Measurements from ENCODE around the gene CILP2. TPM values are rescaled to one million over a fixed set of nuclear protein-coding genes. Genes with fewer than 3 reads are reported as not detected.

CILP2 gene
- total and polyA plus RNA-seq, 2 experiments from 2014 or later, result 4.0 to 21.6 TPM

GRCh38 chr19:19543101-19543500 is 5.0 kb downstream of the CILP2 start (continued):
- no peak for TF ChIP-seq ZNF462 (CRISPR knock-in tag; IDR thresholded peaks at IDR 0.05)
- TF ChIP-seq CTCF (conservative IDR thresholded peaks at IDR 0.05; ENCODE audit: low read depth in 2 of 2), result no peak
- TF ChIP-seq EZH2 (IDR thresholded peaks at IDR 0.05; ENCODE audit: low read depth, unreplicated experiment), result no peak

GRCh38 chr19:19543640-19544039 is 5.6 kb downstream of the CILP2 start:
- no peaks in the 10 kb centered on the region for H3K79me2 ChIP-seq (replicated peaks; ENCODE audit: insufficient read depth)
- Mint-ChIP-seq H3K27me3 (ENCODE audit: insufficient read depth, low read depth, poor library complexity) (peaks cover 14% of the 10 kb centered on the region), H3K4me1 (peaks cover 6% of the 10 kb centered on the region), H3K27ac (no peak overlapping the region), H3K36me3 (ENCODE audit: low read depth) (no peaks in the 10 kb centered on the region; the same call in 2 of the 3 replicates), H3K4me3 (no peak overlapping the region), H3K9me3 (no peaks in the 10 kb centered on the region; the same call in 2 of the 3 replicates)
- DNase-seq (ENCODE audit: low spot score) (no peak), ATAC-seq (no peak)
- H3K4me3 ChIP-seq, result no peak overlapping the region
- H3K36me3 ChIP-seq (ENCODE audit: insufficient read depth), result no peaks in the 10 kb centered on the region
- peaks cover 3% of the 10 kb centered on the region; the same call in 1 of the 2 replicates for H3K4me1 ChIP-seq (ENCODE audit: insufficient read depth)
- no peaks in the 10 kb centered on the region for H3K9me2 ChIP-seq (ENCODE audit: insufficient read depth)
- H3K27ac ChIP-seq (ENCODE audit: low read depth), result no peak overlapping the region
- no peak overlapping the region for H2AFZ ChIP-seq
- 0 out of 2 replicates have a peak, but pooled peaks cover 4% of the 10 kb centered on the region for H4K20me1 ChIP-seq (replicated peaks; ENCODE audit: insufficient read depth)
- TF ChIP-seq POLR2AphosphoS5 (IDR thresholded peaks at IDR 0.05; ENCODE audit: low read depth), result no peak
- no peak for TF ChIP-seq JUNB (IDR thresholded peaks at IDR 0.05; ENCODE audit: unreplicated experiment)
- no peak for TF ChIP-seq ZNF331 (CRISPR knock-in tag; IDR thresholded peaks at IDR 0.05; ENCODE audit: low read depth)
- no peak for TF ChIP-seq ETS1 (IDR thresholded peaks at IDR 0.05)
- TF ChIP-seq ZNF114 (CRISPR knock-in tag; IDR thresholded peaks at IDR 0.05), result no peak
- TF ChIP-seq EZH2 (IDR thresholded peaks at IDR 0.05; ENCODE audit: low read depth, unreplicated experiment), result no peak
- H3K27me3 ChIP-seq (ENCODE audit: insufficient read depth), result peaks cover 20% of the 10 kb centered on the region
- 0 out of 2 replicates have a peak, but pooled peaks cover 6% of the 10 kb centered on the region for H3F3A ChIP-seq (replicated peaks; ENCODE audit: low read depth)
- no peak overlapping the region for H3K4me2 ChIP-seq

Data from GM23338 (cell line).